Lower lobe of right lung (tissue), 2 donors: ENCODE results near the gene RESP18. TPM values are rescaled to one million over a fixed set of nuclear protein-coding genes. Genes with fewer than 3 reads are reported as not detected.
A peak's percentile ranks its signal among the peaks of the same experiment; 100 is the strongest.

Experiments
- ATAC-seq, 2 donors: fragments of 200-7000 bp; cut with Tn5 transposase; one replicate each; pipeline ENCODE4 v1.9.1; 2020 to 2022; ENCODE audit warnings: mild to moderate bottlenecking in 2 of 2, moderate library complexity in 2 of 2
- DNase-seq: peaks from one replicate; pipeline ENCODE4 v3.0.0-alpha.2; 2020
- H3K27ac ChIP-seq: fragments of 200-600 bp; one replicate; pipeline ENCODE4 v1.8.0; 2022
- H3K27me3 ChIP-seq: fragments of 200-600 bp; one replicate; pipeline ENCODE4 v1.8.0; 2022; ENCODE audit warnings: low read depth
- H3K36me3 ChIP-seq: fragments of 200-600 bp; one replicate; pipeline ENCODE4 v1.8.0; 2022; ENCODE audit warnings: mild to moderate bottlenecking
- H3K4me1 ChIP-seq: fragments of 200-600 bp; one replicate; pipeline ENCODE4 v1.8.0; 2022
- H3K4me3 ChIP-seq: fragments of 200-600 bp; one replicate; pipeline ENCODE4 v1.8.0; 2022; ENCODE audit warnings: mild to moderate bottlenecking
- H3K9me3 ChIP-seq: fragments of 200-600 bp; one replicate; pipeline ENCODE4 v1.8.0; 2022
- CTCF ChIP-seq: fragments of 200-600 bp; IDR thresholded peaks from one replicate; pipeline ENCODE4 v1.8.0; 2022; ENCODE audit warnings: antibody characterized with exemption, mild to moderate bottlenecking
- intact Hi-C: fragments of 100-400 bp; cut with DNase I; formaldehyde crosslinking; loops from one replicate; pipeline ENCODE4 v1.11.0; 2022
- total RNA-seq: library from RNA; stranded (reverse); fragmentation: NEBNext Ultra II Directional; extraction: Animal tissue kit (Norgen Biotek cat#: 25700); gene quantifications from one replicate; pipeline ENCODE4 v1.2.1, GENCODE V29; 2021
- donor health status: DM: no; HTN: yes; CAD: no; lungs with severe emphysema.

RESP18 gene
- total RNA-seq, 1 donor from 2014 or later = not detected

- H3K4me3 ChIP-seq = peak overlapping the region; percentile 14
- H3K27me3 ChIP-seq = no peaks in the 10 kb centered on the region
- DNase-seq = no peak
- intact Hi-C loops = no loop called here
- peak overlapping the region; percentile 24 for H3K27ac ChIP-seq
- no peaks in the 10 kb centered on the region for H3K9me3 ChIP-seq
- peaks cover 8% of the 10 kb centered on the region for H3K4me1 ChIP-seq
- no peak for TF ChIP-seq CTCF
- peaks cover 6% of the 10 kb centered on the region for H3K36me3 ChIP-seq
- peak; percentile 86 to 87 for ATAC-seq
Observed at GRCh38 chr2:219368690-219369191, 36.2 kb upstream of the RESP18 start.

GRCh38 chr2:219362524-219363164 is 30.1 kb upstream of the RESP18 start:
- no peak for TF ChIP-seq CTCF
- Histone ChIP-seq H3K27me3 (peaks cover 21% of the 10 kb centered on the region), H3K36me3 (no peaks in the 10 kb centered on the region), H3K4me3 (no peak overlapping the region), H3K27ac (no peak overlapping the region), H3K4me1 (peaks cover 10% of the 10 kb centered on the region), H3K9me3 (no peaks in the 10 kb centered on the region)
- DNase-seq (no peak), ATAC-seq (peak; percentile 36 to 71)
- intact Hi-C loops = no loop called here

- DNase-seq = no peak
- Histone ChIP-seq H3K9me3 (no peaks in the 10 kb centered on the region), H3K36me3 (no peaks in the 10 kb centered on the region), H3K4me3 (no peak overlapping the region), H3K27ac (no peak overlapping the region), H3K27me3 (peaks cover 27% of the 10 kb centered on the region), H3K4me1 (peaks cover 10% of the 10 kb centered on the region)
- TF ChIP-seq CTCF = no peak
- ATAC-seq = no peak
- intact Hi-C loops = no loop called here
Observed at GRCh38 chr2:219362072-219362471, 29.5 kb upstream of the RESP18 start.

GRCh38 chr2:219358170-219359075 is 25.9 kb upstream of the RESP18 start:
- DNase-seq = no peak
- peak in 1 of 2 donors; percentile 12 for ATAC-seq
- H3K27me3 ChIP-seq = peaks cover 50% of the 10 kb centered on the region
- intact Hi-C loops = no loop called here
- H3K4me1 ChIP-seq = peaks cover 10% of the 10 kb centered on the region
- H3K9me3 ChIP-seq = no peaks in the 10 kb centered on the region
- H3K27ac ChIP-seq = no peak overlapping the region
- no peak for TF ChIP-seq CTCF
- H3K4me3 ChIP-seq = peak overlapping the region; percentile 27
- no peaks in the 10 kb centered on the region for H3K36me3 ChIP-seq

- DNase-seq (no peak), ATAC-seq (peak; percentile 36 to 68)
- intact Hi-C loops = no loop called here
- no peak overlapping the region for H3K4me3 ChIP-seq
- H3K27me3 ChIP-seq = peaks cover 51% of the 10 kb centered on the region
- H3K27ac ChIP-seq = no peak overlapping the region
- no peaks in the 10 kb centered on the region for H3K9me3 ChIP-seq
- H3K36me3 ChIP-seq = no peaks in the 10 kb centered on the region
- H3K4me1 ChIP-seq = peaks cover 10% of the 10 kb centered on the region
- TF ChIP-seq CTCF = no peak
Observed at GRCh38 chr2:219356834-219357233, 24.3 kb upstream of the RESP18 start.
